Right lobe of liver (tissue), 4 donors: ENCODE measurements around the gene CDC16.

Experiments
- POLR2A ChIP-seq: fragments of 450-650 bp; IDR thresholded peaks from one replicate; pipeline ENCODE4 v1.6.1; 2017; ENCODE audit warnings: antibody characterized with exemption, mild to moderate bottlenecking
- TF ChIP-seq, protein P1 (sequence below), 4 donors: fragments of 200-600 bp in 3 of 4; fragments of 450-650 bp in 1 of 4; IDR thresholded peaks; one replicate each; pipeline versions ENCODE4 v1.5.1 to v1.8.0; 2016 to 2022; ENCODE audit warnings: antibody characterized with exemption in 4 of 4, mild to moderate bottlenecking in 2 of 4
- donor health status: DM: no; HTN: no; CAD: no.
- donor health status: DM: no; HTN: no; CAD: no.
- donor health status: DM: no; HTN: yes; CAD: no.

- TF ChIP-seq, protein P1, sequence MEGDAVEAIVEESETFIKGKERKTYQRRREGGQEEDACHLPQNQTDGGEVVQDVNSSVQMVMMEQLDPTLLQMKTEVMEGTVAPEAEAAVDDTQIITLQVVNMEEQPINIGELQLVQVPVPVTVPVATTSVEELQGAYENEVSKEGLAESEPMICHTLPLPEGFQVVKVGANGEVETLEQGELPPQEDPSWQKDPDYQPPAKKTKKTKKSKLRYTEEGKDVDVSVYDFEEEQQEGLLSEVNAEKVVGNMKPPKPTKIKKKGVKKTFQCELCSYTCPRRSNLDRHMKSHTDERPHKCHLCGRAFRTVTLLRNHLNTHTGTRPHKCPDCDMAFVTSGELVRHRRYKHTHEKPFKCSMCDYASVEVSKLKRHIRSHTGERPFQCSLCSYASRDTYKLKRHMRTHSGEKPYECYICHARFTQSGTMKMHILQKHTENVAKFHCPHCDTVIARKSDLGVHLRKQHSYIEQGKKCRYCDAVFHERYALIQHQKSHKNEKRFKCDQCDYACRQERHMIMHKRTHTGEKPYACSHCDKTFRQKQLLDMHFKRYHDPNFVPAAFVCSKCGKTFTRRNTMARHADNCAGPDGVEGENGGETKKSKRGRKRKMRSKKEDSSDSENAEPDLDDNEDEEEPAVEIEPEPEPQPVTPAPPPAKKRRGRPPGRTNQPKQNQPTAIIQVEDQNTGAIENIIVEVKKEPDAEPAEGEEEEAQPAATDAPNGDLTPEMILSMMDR (IDR thresholded peaks at IDR 0.05): no peak
- no peak for TF ChIP-seq POLR2A
Measured at GRCh38 chr13:114313061-114313860, 78.6 kb downstream of the CDC16 start.
